Ovary (tissue), 9 donors: ENCODE results near the gene TOB1. TPM values are rescaled to one million over a fixed set of nuclear protein-coding genes. Genes with fewer than 3 reads are reported as not detected.

Source experiments
- DNase-seq, 5 donors: peaks; one replicate each; pipeline ENCODE4 v3.0.0-alpha.2; 2019 to 2020
- H3K27ac ChIP-seq, 2 donors: fragments of 200-600 bp; one replicate each; pipeline versions ENCODE4 v1.5.1 to v1.8.0; 2019 to 2022
- H3K27me3 ChIP-seq: fragments of 200-600 bp; one replicate; pipeline ENCODE4 v1.8.0; 2022
- H3K36me3 ChIP-seq: fragments of 200-600 bp; sonication (generic); one replicate; pipeline ENCODE4 v1.5.1; 2019
- H3K4me1 ChIP-seq: one replicate; pipeline ENCODE4 v1.8.1; 2013; ENCODE audit warnings: mild to moderate bottlenecking, moderate library complexity; ENCODE audit not compliant: insufficient read depth
- H3K4me3 ChIP-seq: fragments of 200-600 bp; sonication (generic); one replicate; pipeline ENCODE4 v1.5.1; 2017
- H3K9me3 ChIP-seq, 2 donors: fragments of 200-600 bp in 1 of 2; sonication (generic) in 1 of 2; one replicate each; pipeline versions ENCODE4 v1.5.1 to v1.8.1; 2013 to 2019; ENCODE audit warnings: mild to moderate bottlenecking in 1 of 2, moderate library complexity in 1 of 2
- EP300 ChIP-seq: sonication (generic); formaldehyde crosslinking; IDR thresholded peaks from one replicate; pipeline ENCODE4 v1.6.1; 2017; ENCODE audit warnings: antibody characterized with exemption
- POLR2A ChIP-seq: fragments of 450-650 bp; IDR thresholded peaks from one replicate; pipeline ENCODE4 v1.6.1; 2017; ENCODE audit warnings: antibody characterized with exemption, mild to moderate bottlenecking, moderate library complexity
- WGBS, 3 donors: extraction: QIAGEN DNeasy Blood & Tissue Kit in 1 of 3; methylation state at CpG; one replicate each; pipeline versions ENCODE4 v1.1.5 to v1.1.7; 2013 to 2017; 5-methylcytosine and 5-hydroxymethylcytosine counted together
- intact Hi-C, 4 donors: fragments of 100-400 bp; cut with DNase I; formaldehyde crosslinking; loops; one replicate each; pipeline versions ENCODE4 v1.11.0 to v1.15.1; 2022 to 2023
- polyA plus RNA-seq, 2 donors: library from polyadenylated mRNA; stranded (reverse); fragments of 200-250 nt in 1 of 2; fragments of 350-450 nt in 1 of 2; fragmentation: Illumina TruSeq in 1 of 2; extraction: RNeasy Lipid Tissue Mini Kit (QIAGEN cat#74804) in 1 of 2; gene quantifications; one replicate each; pipeline ENCODE4 v1.2.3, GENCODE V29; 2013 to 2014
- total RNA-seq, 7 donors: library from RNA; depleted of rRNA in 2 of 7; stranded (reverse); fragments of >200 nt in 2 of 7; fragmentation: NEBNext Ultra II Directional in 3 of 7; extraction: Animal tissue kit (Norgen Biotek cat#: 25700) in 3 of 7; gene quantifications; one replicate each; pipeline versions ENCODE4 v1.1.0 to v1.2.4, GENCODE V29; 2016 to 2023
- TF ChIP-seq, protein P1 (sequence below), 3 donors: fragments of 450-650 bp in 2 of 3; fragments of 200-600 bp in 1 of 3; IDR thresholded peaks; one replicate each; pipeline versions ENCODE4 v1.5.1 to v1.8.0; 2016 to 2022; ENCODE audit warnings: antibody characterized with exemption in 3 of 3, mild to moderate bottlenecking in 1 of 3
- donor health status: DM: no; HTN: no; CAD: no; lungs with moderate emphysema.
- donor health status: DM: no; HTN: no; CAD: no.
- donor health status: Bipolar disorder and iron deficiency.
- donor health status: DM: yes; HTN: yes; CAD: no.
- donor health status: DM: no; HTN: no; CAD: no.
- donor health status: DM: yes; HTN: yes; CAD: no.

Gene TOB1
- total and polyA plus RNA-seq, 9 donors: 19.6 to 150 (median 72.1) TPM

DNA sequence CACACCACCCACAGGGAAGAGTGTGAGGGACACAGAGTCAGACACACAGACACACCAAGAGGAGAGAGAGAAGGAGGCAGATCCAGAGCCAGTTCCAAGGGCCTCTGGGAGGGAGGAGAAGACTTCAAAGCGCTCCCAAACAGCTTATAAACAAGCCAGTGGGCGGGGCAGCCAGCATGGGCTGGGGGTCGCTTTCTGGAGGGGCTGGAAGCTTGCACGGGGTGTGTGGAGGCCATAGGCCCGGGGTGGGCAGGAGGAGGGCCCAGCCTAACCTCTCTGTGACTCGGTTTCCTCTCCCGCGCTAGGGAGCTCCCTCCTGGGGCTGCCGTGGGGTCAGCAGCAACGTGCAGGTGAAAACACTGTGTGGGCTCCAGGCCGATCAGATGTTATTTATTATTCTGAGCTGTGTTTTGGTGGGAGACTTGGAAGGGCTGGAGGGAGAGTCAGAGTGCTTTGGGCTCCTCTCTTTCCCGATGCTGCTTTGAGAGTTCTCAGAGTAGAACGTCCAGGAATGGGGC, 33.2 kb downstream of the TOB1 start:
- H3K4me1 ChIP-seq: peaks cover 24% of the 10 kb centered on the region
- no peaks in the 10 kb centered on the region for H3K27me3 ChIP-seq
- H3K9me3 ChIP-seq: no peaks in the 10 kb centered on the region
- peak overlapping the region; percentile 73 to 92 for H3K27ac ChIP-seq
- peak in 2 of 5 donors; percentile 22 to 40 for DNase-seq
- WGBS, 3 donors: 49 to 54% (median 52%) methylated on average over 13 of the region's 13 CpGs
- H3K4me3 ChIP-seq: no peak overlapping the region
- H3K36me3 ChIP-seq: no peaks in the 10 kb centered on the region
- TF ChIP-seq EP300 (no peak), POLR2A (no peak)
- TF ChIP-seq, protein P1, sequence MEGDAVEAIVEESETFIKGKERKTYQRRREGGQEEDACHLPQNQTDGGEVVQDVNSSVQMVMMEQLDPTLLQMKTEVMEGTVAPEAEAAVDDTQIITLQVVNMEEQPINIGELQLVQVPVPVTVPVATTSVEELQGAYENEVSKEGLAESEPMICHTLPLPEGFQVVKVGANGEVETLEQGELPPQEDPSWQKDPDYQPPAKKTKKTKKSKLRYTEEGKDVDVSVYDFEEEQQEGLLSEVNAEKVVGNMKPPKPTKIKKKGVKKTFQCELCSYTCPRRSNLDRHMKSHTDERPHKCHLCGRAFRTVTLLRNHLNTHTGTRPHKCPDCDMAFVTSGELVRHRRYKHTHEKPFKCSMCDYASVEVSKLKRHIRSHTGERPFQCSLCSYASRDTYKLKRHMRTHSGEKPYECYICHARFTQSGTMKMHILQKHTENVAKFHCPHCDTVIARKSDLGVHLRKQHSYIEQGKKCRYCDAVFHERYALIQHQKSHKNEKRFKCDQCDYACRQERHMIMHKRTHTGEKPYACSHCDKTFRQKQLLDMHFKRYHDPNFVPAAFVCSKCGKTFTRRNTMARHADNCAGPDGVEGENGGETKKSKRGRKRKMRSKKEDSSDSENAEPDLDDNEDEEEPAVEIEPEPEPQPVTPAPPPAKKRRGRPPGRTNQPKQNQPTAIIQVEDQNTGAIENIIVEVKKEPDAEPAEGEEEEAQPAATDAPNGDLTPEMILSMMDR (IDR thresholded peaks at IDR 0.05): no peak
- intact Hi-C loops: loop anchor here in 2 of 4 donors (5.0 to 10.0 kb wide), 2 partner anchors 286 to 288 kb away; partner anchors contain the start of gene SPATA20 (in 2 of the 2)

DNA sequence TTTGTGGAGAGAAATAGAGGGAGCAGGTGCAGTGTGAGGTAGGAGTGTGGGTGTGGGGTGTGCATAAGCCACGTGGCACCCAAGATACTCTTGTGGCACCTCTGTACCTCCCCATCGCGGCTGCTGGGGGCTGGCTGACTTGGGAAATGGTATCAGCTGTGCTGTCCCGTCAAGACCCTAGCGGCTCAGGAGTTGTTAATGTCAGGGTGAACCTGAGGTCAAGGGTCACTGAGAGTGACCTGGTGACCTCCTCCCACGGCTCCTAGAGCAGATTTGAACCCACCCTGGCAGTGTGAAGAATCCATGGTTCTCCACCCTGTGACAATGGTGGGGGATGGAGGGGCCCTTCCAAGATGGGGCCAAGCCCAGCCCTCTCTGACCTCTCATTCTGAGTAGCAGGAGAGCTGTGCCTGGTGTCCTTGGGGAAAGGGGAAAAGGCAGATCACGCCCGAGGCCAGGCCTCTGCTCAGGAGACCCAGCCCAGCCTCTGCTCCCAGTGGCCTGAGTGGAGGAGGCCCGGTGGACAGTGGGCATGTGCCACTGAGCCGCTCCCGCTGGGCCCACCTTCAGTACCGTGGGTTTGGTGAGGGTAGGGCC, 33.8 kb downstream of the TOB1 start:
- Histone ChIP-seq H3K27me3 (no peaks in the 10 kb centered on the region), H3K27ac (peak overlapping the region; percentile 73 to 92), H3K4me1 (peaks cover 24% of the 10 kb centered on the region), H3K4me3 (no peak overlapping the region), H3K36me3 (no peaks in the 10 kb centered on the region), H3K9me3 (no peaks in the 10 kb centered on the region)
- intact Hi-C loops: loop anchor here in 2 of 4 donors (5.0 to 10.0 kb wide), 2 partner anchors 285 to 288 kb away; partner anchors contain the start of gene SPATA20 (in 2 of the 2)
- WGBS, 3 donors: 78 to 90% (median 85%) methylated on average over 11 to 12 of the region's 12 CpGs
- no peak for TF ChIP-seq EP300
- TF ChIP-seq, protein P1 (IDR thresholded peaks at IDR 0.05): no peak
- TF ChIP-seq POLR2A: no peak
- peak in 2 of 5 donors; percentile 19 to 43 for DNase-seq

DNA sequence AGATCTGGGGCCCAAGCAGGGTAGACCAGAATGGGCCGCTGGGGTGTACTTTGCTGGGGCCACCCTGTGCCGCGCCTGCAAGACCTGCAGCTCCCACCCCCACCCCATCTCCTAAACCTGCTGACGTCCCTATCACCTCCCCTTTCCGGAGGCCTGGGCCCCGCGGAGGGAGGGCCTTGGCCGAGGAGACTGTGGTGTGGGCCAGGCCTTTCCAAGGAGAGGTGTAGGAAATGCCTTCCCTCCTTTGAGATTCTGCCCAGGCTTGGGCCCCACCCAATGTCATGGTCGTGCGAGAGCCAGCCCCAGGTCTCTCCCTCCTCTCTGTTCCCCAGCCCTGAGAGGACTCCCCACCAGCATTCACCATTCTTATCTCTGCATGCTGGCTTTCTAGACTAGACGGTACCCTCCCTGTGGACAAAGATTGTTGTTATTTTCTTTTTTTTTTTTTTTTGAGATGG, 34.7 kb downstream of the TOB1 start:
- WGBS, 3 donors: 32 to 38% (median 36%) methylated on average over 10 to 11 of the region's 11 CpGs
- peak; percentile 72 to 87 (median 79) for DNase-seq

DNA sequence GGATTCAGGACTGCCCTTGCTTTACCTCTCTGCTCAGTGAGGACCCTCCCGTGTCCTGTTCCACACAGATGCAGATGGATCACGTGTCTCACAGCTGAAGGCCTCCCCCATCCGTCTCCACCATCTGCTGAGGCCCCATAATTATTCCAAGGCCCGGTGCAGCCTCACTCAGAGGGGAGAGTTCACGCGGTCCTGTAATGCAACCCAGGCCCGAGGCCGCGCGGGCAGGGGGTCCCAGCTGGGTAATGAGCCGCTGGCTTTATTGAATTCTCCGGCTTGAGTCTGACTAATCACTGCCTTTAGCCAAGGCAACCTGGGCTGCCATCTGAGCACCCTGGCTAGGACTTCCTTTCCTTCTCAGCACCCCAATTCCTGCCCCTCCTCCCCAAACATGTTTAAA, 35.2 kb downstream of the TOB1 start:
- Histone ChIP-seq H3K27me3 (no peaks in the 10 kb centered on the region), H3K4me1 (peaks cover 23% of the 10 kb centered on the region), H3K27ac (peak overlapping the region in 1 of 2 donors; percentile 92), H3K4me3 (no peak overlapping the region), H3K36me3 (no peaks in the 10 kb centered on the region), H3K9me3 (no peaks in the 10 kb centered on the region)
- no peak for TF ChIP-seq EP300
- TF ChIP-seq, protein P1 (IDR thresholded peaks at IDR 0.05): no peak
- TF ChIP-seq POLR2A: no peak
- intact Hi-C loops: loop anchor here in 2 of 4 donors (5.0 to 10.0 kb wide), 2 partner anchors 284 to 286 kb away; partner anchors contain the start of gene SPATA20 (in 2 of the 2)
- peak in 3 of 5 donors; percentile 45 to 56 (median 46) for DNase-seq
- 62 to 63% (median 62%) methylated on average over 12 of the region's 12 CpGs for WGBS, 3 donors

More for the DNA sequence above, 34.7 kb downstream of the TOB1 start:
- no peak overlapping the region for H3K4me3 ChIP-seq
- intact Hi-C loops: loop anchor here in 2 of 4 donors (5.0 to 10.0 kb wide), 2 partner anchors 284 to 287 kb away; partner anchors contain the start of gene SPATA20 (in 2 of the 2)
- H3K36me3 ChIP-seq: no peaks in the 10 kb centered on the region
- peaks cover 24% of the 10 kb centered on the region for H3K4me1 ChIP-seq
- TF ChIP-seq, protein P1 (IDR thresholded peaks at IDR 0.05): no peak
- TF ChIP-seq EP300: no peak
- TF ChIP-seq POLR2A: no peak
- peak overlapping the region in 1 of 2 donors; percentile 92 for H3K27ac ChIP-seq
- H3K27me3 ChIP-seq: no peaks in the 10 kb centered on the region
- H3K9me3 ChIP-seq: no peaks in the 10 kb centered on the region
